ENCODE results near the gene LHX8.

DNA sequence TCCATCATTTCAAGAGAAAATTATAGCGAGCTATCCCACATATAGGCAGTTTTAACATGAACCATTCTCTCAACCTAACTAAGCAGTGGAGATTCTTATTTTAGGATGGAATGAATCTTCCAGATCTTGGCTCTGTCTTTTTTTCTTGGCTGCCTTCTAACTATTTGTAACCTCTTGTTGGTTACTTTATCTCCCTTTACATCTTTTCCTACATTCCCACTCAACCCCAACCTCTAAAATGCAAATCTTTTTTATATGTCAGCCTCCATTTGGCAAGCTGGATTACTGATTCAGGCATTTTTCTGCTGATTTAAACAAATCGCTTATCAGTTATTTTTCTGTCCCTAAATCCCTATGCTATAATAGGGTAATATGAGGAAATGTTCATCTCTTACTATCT lies 46.9 kb upstream of the LHX8 start:
- TF ChIP-seq, protein P1, sequence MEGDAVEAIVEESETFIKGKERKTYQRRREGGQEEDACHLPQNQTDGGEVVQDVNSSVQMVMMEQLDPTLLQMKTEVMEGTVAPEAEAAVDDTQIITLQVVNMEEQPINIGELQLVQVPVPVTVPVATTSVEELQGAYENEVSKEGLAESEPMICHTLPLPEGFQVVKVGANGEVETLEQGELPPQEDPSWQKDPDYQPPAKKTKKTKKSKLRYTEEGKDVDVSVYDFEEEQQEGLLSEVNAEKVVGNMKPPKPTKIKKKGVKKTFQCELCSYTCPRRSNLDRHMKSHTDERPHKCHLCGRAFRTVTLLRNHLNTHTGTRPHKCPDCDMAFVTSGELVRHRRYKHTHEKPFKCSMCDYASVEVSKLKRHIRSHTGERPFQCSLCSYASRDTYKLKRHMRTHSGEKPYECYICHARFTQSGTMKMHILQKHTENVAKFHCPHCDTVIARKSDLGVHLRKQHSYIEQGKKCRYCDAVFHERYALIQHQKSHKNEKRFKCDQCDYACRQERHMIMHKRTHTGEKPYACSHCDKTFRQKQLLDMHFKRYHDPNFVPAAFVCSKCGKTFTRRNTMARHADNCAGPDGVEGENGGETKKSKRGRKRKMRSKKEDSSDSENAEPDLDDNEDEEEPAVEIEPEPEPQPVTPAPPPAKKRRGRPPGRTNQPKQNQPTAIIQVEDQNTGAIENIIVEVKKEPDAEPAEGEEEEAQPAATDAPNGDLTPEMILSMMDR (IDR thresholded peaks at IDR 0.05): no peak
- no peak for TF ChIP-seq EZH2 (IDR thresholded peaks at IDR 0.05; ENCODE audit: borderline replicate concordance, insufficient read depth, low read depth, low read length, poor library complexity, severe bottlenecking)
